ENCODE results near the gene USP44.

DNA sequence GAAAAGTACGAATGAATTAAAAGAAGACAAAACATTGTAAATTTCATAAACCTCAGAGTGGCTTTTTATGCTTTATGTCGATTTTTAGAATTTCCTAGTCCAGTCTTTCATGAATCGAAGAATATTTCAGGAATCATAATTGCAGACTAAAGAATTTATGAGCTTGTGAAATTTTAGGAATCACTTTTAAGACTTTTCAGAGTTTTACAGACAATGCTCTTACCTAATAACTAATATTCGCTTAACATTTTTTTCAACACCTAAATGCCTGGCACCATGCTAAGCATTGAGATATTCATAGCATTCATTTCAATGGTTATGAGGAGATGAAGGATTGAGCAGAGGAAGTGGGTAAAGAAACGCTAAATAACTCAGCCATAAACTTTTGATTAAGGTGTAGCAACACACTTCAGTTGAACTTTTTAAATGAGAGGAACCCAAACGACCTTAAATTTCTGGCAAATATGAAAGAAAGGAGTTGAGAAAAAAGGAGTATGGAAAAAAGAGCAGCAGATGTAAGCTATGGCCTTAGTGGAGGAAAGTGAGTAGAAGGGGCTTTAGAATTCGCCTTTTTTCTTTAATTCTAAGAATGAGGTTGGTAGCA is 739 bp upstream of the USP44 start:
- no peak for TF ChIP-seq POLR2A (IDR thresholded peaks at IDR 0.05; ENCODE audit: low read depth)
- TF ChIP-seq, protein P1, sequence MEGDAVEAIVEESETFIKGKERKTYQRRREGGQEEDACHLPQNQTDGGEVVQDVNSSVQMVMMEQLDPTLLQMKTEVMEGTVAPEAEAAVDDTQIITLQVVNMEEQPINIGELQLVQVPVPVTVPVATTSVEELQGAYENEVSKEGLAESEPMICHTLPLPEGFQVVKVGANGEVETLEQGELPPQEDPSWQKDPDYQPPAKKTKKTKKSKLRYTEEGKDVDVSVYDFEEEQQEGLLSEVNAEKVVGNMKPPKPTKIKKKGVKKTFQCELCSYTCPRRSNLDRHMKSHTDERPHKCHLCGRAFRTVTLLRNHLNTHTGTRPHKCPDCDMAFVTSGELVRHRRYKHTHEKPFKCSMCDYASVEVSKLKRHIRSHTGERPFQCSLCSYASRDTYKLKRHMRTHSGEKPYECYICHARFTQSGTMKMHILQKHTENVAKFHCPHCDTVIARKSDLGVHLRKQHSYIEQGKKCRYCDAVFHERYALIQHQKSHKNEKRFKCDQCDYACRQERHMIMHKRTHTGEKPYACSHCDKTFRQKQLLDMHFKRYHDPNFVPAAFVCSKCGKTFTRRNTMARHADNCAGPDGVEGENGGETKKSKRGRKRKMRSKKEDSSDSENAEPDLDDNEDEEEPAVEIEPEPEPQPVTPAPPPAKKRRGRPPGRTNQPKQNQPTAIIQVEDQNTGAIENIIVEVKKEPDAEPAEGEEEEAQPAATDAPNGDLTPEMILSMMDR (IDR thresholded peaks at IDR 0.05) = no peak
- TF ChIP-seq POLR2AphosphoS5 (IDR thresholded peaks at IDR 0.05) = no peak

Data from esophagus muscularis mucosa (tissue), 3 donors.